AG10803 (cell line): ENCODE data around the gene IGF1R.

ENCODE experiments used
- DNase-seq: peaks from one replicate; pipeline ENCODE4 v3.0.0; 2010; ENCODE audit warnings: low read depth
- H3K4me3 ChIP-seq: 2 replicates; pipeline ENCODE4 v1.5.1; 2011; ENCODE audit warnings: mild to moderate bottlenecking, low read length, control low read depth
- CTCF ChIP-seq: conservative IDR thresholded peaks from 2 replicates; pipeline ENCODE4 v1.5.1; 2011; ENCODE audit warnings: mild to moderate bottlenecking, low read length, control low read depth, inconsistent platforms

The IGF1R gene

GRCh38 chr15:98887976-98888375 lies 239.6 kb downstream of the IGF1R start:
- no peak for TF ChIP-seq CTCF
- no peak overlapping the region for H3K4me3 ChIP-seq

GRCh38 chr15:98888820-98889479 lies 240.6 kb downstream of the IGF1R start:
- DNase-seq, result peak; percentile 64
- TF ChIP-seq CTCF, result no peak

More at GRCh38 chr15:98887976-98888375, 239.6 kb downstream of the IGF1R start:
- no peak for DNase-seq

GRCh38 chr15:98889930-98890695 lies 241.8 kb downstream of the IGF1R start:
- no peak overlapping the region for H3K4me3 ChIP-seq
- TF ChIP-seq CTCF, result no peak

More at GRCh38 chr15:98888820-98889479, 240.6 kb downstream of the IGF1R start:
- H3K4me3 ChIP-seq, result no peak overlapping the region

GRCh38 chr15:98891301-98891700 lies 243.0 kb downstream of the IGF1R start:
- no peak for DNase-seq
- TF ChIP-seq CTCF, result no peak
- H3K4me3 ChIP-seq, result no peak overlapping the region

More at GRCh38 chr15:98889930-98890695, 241.8 kb downstream of the IGF1R start:
- DNase-seq, result peak; percentile 95

GRCh38 chr15:98893401-98893800 lies 245.1 kb downstream of the IGF1R start:
- no peak for DNase-seq
- no peak for TF ChIP-seq CTCF
- no peak overlapping the region for H3K4me3 ChIP-seq

GRCh38 chr15:98894312-98894711 lies 246.0 kb downstream of the IGF1R start:
- TF ChIP-seq CTCF, result no peak
- no peak for DNase-seq
- H3K4me3 ChIP-seq, result no peak overlapping the region
